ENCODE measurements around the gene CAPN7. TPM values are rescaled to one million over a fixed set of nuclear protein-coding genes. Genes with fewer than 3 reads are reported as not detected.

CAPN7 gene
- polyA plus RNA-seq, 3 donors: 11.7 to 20.8 (median 14.7) TPM

GRCh38 chr3:15283702-15284101 lies 77.7 kb downstream of the CAPN7 start:
- H3K9me3 Mint-ChIP-seq: peaks cover 0 to 2% (median 0%) of the 10 kb centered on the region in 7 donors
- no peak for DNase-seq
- Histone ChIP-seq H3K27ac (ENCODE audit: low read depth in 1 of 2, low read length in 2 of 2) (no peak overlapping the region), H3K27me3 (ENCODE audit: control insufficient read depth in 2 of 2, insufficient read depth in 2 of 2, low read length in 2 of 2) (no peaks in the 10 kb centered on the region), H3K79me2 (ENCODE audit: insufficient read depth, low read length) (peaks cover 51% of the 10 kb centered on the region), H3K9ac (ENCODE audit: insufficient read depth, low read length, poor library complexity, severe bottlenecking) (no peak overlapping the region), H4K20me1 (ENCODE audit: insufficient read depth, low read length) (no peaks in the 10 kb centered on the region), H2AFZ (ENCODE audit: insufficient read depth, low read depth, low read length, poor library complexity, severe bottlenecking) (no peak overlapping the region), H3K36me3 (replicated peaks in 1 of 2; ENCODE audit: control insufficient read depth in 1 of 2, insufficient read depth in 2 of 2, low read length in 2 of 2) (peaks cover 5 to 11% of the 10 kb centered on the region in 2 donors), H3K4me3 (replicated peaks in 1 of 3; ENCODE audit: low read depth in 2 of 3, low read length in 3 of 3) (no peak overlapping the region), H3K9me3 (replicated peaks in 1 of 2; ENCODE audit: control insufficient read depth in 1 of 2, insufficient read depth in 1 of 2, low read length in 2 of 2) (no peaks in the 10 kb centered on the region), H3K4me1 (ENCODE audit: control insufficient read depth in 1 of 2, insufficient read depth in 2 of 2, low read length in 2 of 2) (peaks cover 23 to 30% of the 10 kb centered on the region in 2 donors), H3K4me2 (replicated peaks; ENCODE audit: extremely low read depth, low read length, poor library complexity, severe bottlenecking) (no peak overlapping the region)
- H3K4me3 Mint-ChIP-seq: no peak overlapping the region
- peak overlapping the region in 2 of 7 donors; percentile 32 to 46 for H3K27ac Mint-ChIP-seq
- peaks cover 0 to 9% (median 4%) of the 10 kb centered on the region in 3 donors for H3K27me3 Mint-ChIP-seq (ENCODE audit: low read depth in 3 of 3)
- TF ChIP-seq, protein P1, sequence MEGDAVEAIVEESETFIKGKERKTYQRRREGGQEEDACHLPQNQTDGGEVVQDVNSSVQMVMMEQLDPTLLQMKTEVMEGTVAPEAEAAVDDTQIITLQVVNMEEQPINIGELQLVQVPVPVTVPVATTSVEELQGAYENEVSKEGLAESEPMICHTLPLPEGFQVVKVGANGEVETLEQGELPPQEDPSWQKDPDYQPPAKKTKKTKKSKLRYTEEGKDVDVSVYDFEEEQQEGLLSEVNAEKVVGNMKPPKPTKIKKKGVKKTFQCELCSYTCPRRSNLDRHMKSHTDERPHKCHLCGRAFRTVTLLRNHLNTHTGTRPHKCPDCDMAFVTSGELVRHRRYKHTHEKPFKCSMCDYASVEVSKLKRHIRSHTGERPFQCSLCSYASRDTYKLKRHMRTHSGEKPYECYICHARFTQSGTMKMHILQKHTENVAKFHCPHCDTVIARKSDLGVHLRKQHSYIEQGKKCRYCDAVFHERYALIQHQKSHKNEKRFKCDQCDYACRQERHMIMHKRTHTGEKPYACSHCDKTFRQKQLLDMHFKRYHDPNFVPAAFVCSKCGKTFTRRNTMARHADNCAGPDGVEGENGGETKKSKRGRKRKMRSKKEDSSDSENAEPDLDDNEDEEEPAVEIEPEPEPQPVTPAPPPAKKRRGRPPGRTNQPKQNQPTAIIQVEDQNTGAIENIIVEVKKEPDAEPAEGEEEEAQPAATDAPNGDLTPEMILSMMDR (IDR thresholded peaks at IDR 0.05): no peak
- H3K4me1 Mint-ChIP-seq: peaks cover 41% of the 10 kb centered on the region
- whole genome bisulfite sequencing (ENCODE audit: insufficient coverage): no CpG with 5 or more reads among the region's 1 CpG
- intact Hi-C loops (cut with micrococcal nuclease): no loop called here
- H3K36me3 Mint-ChIP-seq: peaks cover 67% of the 10 kb centered on the region in 2 donors

DNA sequence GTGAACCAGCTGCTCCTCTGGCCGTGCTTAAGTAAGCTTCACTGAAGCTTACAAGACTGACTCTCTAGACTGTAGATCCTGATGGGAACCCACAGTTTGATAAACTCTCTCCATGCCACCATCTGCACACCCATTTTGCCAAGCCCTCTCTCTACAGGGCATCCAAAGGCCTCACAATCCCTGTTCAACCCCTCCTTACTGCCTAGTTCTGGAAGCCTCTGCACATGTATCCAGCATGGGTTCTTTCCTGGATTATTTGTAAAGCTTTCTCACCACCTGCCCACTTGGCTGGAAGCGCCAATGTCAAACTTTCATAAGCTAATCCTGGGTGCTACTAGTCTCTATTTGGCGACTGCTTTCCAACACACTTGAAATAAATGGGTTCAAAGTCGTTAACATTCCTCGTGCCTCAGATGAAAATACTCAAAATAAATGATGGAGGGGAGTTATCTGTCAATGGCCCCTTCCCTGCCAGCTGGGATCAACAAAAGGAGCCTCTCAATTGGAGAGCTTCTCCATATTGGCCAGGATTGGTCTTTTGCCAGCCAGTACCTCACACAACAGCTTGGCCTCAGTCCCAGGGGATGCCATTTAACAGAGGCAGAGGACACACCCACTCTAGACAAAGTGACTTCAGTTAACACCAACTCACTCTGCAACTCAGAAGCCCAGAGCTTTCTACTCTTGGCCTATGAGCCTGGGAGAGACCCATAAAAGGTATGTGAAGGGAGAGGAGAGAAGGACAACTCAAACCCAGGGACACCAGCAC lies 78.3 kb downstream of the CAPN7 start:
- Histone ChIP-seq H3K9me3 (replicated peaks in 1 of 2; ENCODE audit: control insufficient read depth in 1 of 2, insufficient read depth in 1 of 2, low read length in 2 of 2) (no peaks in the 10 kb centered on the region), H4K20me1 (ENCODE audit: insufficient read depth, low read length) (no peaks in the 10 kb centered on the region), H3K27ac (ENCODE audit: low read depth in 1 of 2, low read length in 2 of 2) (no peak overlapping the region), H3K4me3 (replicated peaks in 1 of 3; ENCODE audit: low read depth in 2 of 3, low read length in 3 of 3) (no peak overlapping the region), H2AFZ (ENCODE audit: insufficient read depth, low read depth, low read length, poor library complexity, severe bottlenecking) (no peak overlapping the region), H3K4me2 (replicated peaks; ENCODE audit: extremely low read depth, low read length, poor library complexity, severe bottlenecking) (no peak overlapping the region), H3K27me3 (ENCODE audit: control insufficient read depth in 2 of 2, insufficient read depth in 2 of 2, low read length in 2 of 2) (no peaks in the 10 kb centered on the region), H3K9ac (ENCODE audit: insufficient read depth, low read length, poor library complexity, severe bottlenecking) (no peak overlapping the region), H3K36me3 (replicated peaks in 1 of 2; ENCODE audit: control insufficient read depth in 1 of 2, insufficient read depth in 2 of 2, low read length in 2 of 2) (peaks cover 5 to 11% of the 10 kb centered on the region in 2 donors), H3K4me1 (ENCODE audit: control insufficient read depth in 1 of 2, insufficient read depth in 2 of 2, low read length in 2 of 2) (peaks cover 29 to 37% of the 10 kb centered on the region in 2 donors), H3K79me2 (ENCODE audit: insufficient read depth, low read length) (peaks cover 56% of the 10 kb centered on the region)
- no peak overlapping the region for H3K4me3 Mint-ChIP-seq
- H3K27me3 Mint-ChIP-seq (ENCODE audit: low read depth in 3 of 3): peaks cover 0 to 9% (median 4%) of the 10 kb centered on the region in 3 donors
- peak overlapping the region in 3 of 7 donors; percentile 46 to 84 (median 61) for H3K27ac Mint-ChIP-seq
- DNase-seq: no peak
- peaks cover 0 to 2% (median 0%) of the 10 kb centered on the region in 7 donors for H3K9me3 Mint-ChIP-seq
- peaks cover 47% of the 10 kb centered on the region for H3K4me1 Mint-ChIP-seq
- intact Hi-C loops (cut with micrococcal nuclease): no loop called here
- 100% methylated on average over 1 of the region's 5 CpGs for WGBS (ENCODE audit: insufficient coverage)
- TF ChIP-seq, protein P1 (IDR thresholded peaks at IDR 0.05): no peak
- peaks cover 69 to 71% of the 10 kb centered on the region in 2 donors for H3K36me3 Mint-ChIP-seq
